Stimulated activated naive CD4-positive, alpha-beta T cell treated with Interleukin-2 at 50 U/mL for 16 hours (primary cell): ENCODE results near the gene SFXN2.

Experiments
- DNase-seq: peaks from one replicate; lab custom pipeline; 2025; lab: John Stamatoyannopoulos, UW

Gene SFXN2

DNA sequence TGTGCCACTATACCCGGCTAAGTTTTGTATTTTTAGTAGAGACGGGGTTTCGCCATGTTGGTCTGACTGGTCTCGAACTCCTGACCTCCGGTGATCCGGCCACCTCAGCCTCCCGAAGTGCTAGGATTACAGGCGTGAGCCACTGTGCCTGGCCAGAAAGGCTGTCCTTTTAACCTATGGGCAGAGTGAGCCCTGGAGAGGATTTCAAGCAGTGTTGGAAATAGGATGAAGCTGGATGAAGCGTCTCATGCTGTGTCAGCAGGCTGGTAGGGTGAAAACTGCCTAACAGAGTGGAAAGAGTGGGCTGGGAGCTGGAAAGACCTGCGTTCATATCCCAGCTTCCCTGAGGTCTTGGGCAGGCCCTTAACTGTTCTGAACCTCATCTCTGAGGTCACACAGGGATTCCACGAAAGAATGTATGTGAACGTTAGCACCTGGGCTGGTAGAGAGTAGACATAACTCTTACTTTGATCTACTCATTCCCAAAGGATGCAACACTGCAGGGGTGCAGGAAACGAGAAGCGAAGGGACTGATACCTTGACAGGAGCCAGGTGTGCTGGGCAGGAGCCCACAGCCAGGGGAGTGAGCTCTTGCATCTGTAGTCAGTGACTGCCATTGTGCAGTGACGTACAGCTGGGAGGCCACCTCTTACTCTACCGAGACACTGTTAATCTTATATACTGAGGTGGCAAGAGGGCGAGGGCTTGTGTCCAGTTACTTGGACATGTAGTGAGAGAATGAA is 63.4 kb downstream of the SFXN2 start:
- no peak for DNase-seq

DNA sequence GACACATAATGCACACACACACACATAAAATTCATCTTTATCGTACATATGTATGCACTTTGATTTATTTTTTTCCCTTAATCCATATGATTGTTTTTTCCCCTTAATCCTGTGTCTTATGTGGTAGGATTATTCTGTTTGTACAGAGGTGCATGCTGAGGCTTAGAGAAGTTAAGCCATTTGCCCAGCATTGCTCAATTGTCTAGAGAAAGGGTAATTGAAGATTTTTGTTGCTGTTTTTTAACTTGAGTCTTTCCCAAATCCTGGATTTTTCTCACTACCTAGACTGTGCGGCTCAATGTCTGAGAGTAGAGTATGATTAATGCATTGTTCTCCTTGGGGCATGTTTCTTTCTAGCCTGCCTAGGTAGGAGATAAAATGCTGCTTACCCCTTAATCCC is 64.3 kb downstream of the SFXN2 start:
- no peak for DNase-seq

DNA sequence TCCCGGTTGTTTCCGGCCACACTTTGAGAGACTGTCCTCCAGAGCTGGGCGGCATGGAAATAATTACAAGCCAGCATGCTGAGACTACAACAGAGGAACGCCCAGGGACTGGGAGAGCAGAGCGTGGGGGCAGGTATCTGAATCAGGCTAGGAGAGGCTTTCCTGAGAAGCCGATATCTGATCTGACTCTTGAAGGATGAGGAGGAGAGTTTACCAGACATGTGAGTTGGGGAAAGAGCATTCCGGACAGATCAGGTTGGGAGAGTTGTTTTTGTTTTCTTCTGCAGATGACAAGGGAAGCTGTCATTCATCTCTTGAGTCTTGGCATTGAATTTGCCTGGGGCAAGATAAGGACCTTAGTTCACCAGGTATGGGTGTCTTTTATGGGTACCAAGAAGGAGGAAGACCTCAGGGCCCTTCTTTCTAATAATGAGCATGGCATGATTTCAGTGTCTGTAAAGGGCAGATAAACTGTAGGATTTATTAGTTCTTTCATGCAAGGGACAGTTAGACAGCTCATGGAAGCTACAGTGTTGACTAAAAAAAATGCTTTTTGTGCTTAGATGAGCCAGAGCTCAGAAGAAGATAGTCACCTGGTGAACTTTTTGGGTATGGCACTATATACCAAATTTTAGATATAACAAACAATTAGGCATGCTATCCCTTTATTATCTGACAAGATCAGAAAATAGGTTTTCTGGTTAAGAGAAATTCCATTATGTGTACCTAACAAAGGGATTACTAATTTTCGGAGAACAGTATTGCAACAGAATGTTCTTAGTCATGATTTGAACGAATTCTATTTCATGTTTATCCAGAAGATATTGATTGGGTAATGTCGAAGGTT is 65.5 kb downstream of the SFXN2 start:
- no peak for DNase-seq

DNA sequence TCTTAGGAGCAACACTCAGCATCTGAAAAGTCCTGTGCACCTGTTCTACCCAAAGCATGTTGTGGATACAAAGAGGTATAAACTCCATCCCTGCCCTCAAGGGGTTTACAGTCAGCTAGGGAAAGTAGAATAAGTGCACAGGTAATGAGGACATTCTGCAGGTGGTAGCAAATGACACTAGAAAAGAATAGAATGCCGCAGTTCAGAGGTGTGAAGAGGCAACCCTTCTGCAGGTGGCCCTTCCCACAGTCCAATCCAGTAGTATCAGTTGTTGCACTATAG is 66.0 kb downstream of the SFXN2 start:
- no peak for DNase-seq

DNA sequence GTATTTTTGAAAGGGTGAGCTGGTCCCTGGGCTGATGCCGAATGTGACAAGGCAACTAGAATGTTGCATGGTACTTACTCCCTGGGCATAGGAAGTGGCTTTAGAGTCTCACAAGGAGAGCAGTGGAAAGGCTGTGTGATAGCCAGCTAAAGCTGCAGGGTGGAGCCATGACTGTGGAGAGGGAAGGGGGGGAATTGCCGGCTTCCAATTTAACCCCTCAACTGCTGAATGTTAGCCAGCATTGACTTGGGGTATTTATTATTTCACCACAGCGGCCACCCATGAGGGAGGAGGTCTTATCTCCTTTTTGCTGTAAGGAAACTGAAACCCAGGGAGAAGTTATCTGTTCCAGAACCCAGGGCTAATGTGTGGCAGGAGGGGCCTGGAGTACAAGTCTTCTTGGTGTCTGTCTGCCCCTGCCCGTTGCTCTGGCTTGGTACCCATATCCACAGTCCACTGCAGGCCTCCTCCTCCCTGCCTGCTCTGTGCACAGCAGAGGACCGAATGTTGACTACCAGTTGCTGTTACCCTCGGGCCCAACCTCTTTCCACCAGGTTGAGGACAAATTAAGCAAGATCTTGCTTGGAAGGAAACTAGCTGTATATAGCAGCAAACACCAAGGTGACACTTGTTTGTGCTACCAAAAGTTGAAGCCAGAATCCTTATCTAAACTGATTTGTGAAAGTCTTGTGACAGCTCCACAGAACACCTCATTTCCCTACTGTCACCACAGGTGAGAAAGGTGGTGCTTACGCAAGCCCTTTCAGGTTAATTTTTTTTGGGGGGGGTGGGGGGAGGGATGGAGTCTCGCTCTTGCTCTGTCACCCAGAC is 66.9 kb downstream of the SFXN2 start:
- DNase-seq, result no peak

DNA sequence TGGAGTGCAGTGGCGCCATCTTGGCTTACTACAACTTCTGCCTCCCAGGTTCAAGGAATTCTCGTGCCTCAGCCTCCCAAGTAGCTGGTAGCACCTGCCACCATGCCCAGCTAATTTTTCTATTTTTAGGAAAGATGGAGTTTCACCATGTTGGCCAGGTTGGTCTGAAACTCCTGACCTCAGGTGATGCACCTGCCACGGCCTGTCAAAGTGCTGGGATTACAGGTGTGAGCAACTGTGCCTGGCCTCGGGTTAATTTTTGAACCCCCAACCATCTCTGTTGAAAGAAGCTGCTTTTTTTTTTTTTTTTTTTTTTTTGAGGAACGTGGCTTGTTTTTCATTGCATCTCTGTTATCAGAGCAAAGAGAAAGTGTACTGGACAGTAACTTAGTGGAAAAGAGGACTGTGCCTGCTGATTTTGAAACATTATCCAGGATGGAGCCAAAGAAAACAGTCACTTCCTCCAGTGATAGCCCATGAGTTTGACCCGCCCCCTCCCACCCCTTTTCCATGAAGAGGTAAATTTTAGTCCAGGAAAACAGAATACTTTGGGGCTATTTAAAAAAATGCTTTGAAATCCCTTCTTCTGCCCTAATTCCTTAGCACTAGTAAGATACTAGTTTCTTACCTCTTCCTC is 67.6 kb downstream of the SFXN2 start:
- no peak for DNase-seq

DNA sequence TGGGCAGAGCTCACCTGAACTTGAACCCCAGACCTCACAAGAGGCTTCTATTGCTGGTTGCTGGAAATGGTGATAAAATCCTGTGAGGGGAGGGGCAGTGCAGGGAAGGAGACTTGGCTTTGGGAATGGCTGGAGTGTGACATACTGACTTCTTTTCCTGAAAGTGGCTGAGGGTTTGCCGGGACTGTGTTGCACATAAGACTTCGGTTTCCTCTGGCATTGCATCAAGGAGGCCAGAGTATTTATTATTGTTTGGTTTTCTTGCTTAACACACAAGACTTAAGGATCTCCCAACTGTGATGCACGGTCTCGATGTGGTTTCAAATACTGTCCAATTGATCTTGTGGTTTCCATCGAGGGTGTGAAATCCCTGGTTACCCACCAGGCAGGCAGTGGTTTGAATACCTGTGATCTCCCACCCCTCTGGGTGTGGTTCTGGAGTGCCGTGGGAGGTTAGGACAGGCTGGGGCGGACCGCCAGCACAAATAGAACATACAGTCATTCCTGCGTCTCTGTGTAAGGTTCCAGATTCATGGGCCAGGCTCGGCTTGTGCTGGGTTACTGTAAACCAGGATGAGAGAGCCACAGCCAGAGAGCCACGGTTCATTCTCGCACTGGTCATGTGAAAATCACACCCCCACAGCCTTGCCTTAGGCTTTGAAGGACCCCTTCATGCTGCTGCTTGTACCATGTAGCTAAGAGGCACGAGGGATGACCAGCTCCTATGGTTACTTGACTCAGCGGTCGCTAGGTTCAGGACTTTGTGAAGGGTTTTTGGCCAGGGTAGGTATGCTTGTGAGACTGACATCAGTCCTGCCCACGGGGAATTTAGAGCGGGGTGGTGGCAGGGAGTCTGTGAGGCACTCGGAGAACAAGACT is 68.5 kb downstream of the SFXN2 start:
- no peak for DNase-seq

DNA sequence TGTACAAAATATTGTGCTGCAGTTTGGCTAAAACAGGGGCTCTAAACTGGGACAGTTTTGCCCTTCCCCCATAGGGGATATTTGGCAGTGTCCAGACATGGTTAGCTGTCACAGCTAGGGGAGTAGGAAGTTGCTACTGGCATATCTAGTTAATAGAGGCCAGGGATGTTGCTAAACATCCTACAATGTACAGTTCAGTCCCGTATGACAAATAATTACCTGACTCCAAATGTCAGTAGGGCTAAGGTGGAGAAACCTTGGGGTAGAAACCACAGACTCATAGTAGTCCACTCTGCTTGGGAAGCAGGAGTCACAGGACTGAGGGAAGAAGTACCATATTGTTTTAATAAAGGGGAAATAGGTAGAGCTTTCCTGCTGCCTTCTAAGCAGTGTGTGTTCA is 69.1 kb downstream of the SFXN2 start:
- DNase-seq, result no peak

DNA sequence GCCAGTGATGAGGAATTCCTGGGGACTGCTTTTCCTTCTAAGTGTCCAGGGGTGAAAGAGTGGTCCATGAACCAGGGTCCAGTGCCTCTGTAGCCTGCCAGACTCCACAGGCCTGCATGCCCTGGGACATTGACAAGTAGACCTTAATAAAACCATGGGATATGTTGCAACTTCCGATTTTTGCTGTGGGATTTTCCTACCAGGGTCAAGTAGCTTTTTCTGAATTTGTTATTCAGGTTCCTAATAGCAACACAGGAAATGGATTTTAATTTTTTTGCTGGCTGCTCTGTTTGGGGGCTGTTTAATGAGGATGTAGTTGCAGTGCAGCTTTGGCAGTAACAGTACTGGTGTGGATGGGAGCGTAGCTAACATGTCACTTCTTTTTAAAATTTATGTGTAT is 71.4 kb downstream of the SFXN2 start:
- no peak for DNase-seq

DNA sequence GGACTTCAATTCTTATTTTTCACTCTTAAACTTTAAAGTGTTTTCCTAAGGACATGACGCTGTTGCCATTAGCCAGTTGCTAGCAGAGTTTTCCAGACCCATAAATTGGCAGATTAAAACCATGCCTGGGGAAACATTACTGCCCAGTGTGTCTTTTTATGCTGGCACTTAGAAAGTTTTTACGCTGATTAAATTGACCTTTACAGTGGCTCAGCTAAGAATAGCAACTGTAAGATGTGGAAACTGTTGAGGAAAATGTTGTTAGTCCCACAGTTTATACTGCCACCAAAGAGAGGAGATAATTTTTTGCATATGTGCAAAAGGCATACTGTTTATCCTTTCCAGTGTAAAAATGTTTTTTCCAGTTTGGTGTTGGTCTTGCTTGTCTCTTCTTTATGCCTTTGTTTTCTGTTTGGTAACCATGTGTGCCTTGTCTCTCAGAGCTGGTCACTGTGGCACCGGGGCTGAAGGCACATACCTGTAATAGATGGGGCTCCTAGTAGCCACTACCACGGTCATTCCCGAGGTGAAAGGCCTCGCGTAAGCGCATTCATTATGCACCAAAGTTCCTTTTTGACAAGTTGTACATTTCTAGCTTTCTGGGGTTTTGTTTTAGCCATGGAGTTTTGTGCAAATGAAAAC is 77.4 kb downstream of the SFXN2 start:
- no peak for DNase-seq
